ENCODE measurements around the gene LRRC10B.
"Not testable (repeated sequence)": the region's sequence is repeated elsewhere in the genome, so short reads cannot be mapped to it uniquely, and the experiment has no call there.

Gene LRRC10B

GRCh38 chr11:61476371-61476770, 32.2 kb upstream of the LRRC10B start:
- no peak for DNase-seq (ENCODE audit: low read depth in 1 of 2, low spot score in 1 of 2)
- no peak overlapping the region for H3K27ac ChIP-seq (replicated peaks)
- no peak overlapping the region for H3K4me3 ChIP-seq (replicated peaks; ENCODE audit: insufficient read depth, low read length)
- no peaks in the 10 kb centered on the region for H3K27me3 ChIP-seq (ENCODE audit: insufficient read depth, poor library complexity, severe bottlenecking)
- TF ChIP-seq POLR2AphosphoS5 (IDR thresholded peaks at IDR 0.05; ENCODE audit: low read depth) (no peak), SPI1 (IDR thresholded peaks at IDR 0.05; ENCODE audit: borderline replicate concordance, low read depth) (no peak), CTCF (IDR thresholded peaks at IDR 0.05; ENCODE audit: insufficient read depth, low read length) (no peak), GABPA (IDR thresholded peaks at IDR 0.05; ENCODE audit: low read depth) (no peak)
- TF ChIP-seq, protein P1, sequence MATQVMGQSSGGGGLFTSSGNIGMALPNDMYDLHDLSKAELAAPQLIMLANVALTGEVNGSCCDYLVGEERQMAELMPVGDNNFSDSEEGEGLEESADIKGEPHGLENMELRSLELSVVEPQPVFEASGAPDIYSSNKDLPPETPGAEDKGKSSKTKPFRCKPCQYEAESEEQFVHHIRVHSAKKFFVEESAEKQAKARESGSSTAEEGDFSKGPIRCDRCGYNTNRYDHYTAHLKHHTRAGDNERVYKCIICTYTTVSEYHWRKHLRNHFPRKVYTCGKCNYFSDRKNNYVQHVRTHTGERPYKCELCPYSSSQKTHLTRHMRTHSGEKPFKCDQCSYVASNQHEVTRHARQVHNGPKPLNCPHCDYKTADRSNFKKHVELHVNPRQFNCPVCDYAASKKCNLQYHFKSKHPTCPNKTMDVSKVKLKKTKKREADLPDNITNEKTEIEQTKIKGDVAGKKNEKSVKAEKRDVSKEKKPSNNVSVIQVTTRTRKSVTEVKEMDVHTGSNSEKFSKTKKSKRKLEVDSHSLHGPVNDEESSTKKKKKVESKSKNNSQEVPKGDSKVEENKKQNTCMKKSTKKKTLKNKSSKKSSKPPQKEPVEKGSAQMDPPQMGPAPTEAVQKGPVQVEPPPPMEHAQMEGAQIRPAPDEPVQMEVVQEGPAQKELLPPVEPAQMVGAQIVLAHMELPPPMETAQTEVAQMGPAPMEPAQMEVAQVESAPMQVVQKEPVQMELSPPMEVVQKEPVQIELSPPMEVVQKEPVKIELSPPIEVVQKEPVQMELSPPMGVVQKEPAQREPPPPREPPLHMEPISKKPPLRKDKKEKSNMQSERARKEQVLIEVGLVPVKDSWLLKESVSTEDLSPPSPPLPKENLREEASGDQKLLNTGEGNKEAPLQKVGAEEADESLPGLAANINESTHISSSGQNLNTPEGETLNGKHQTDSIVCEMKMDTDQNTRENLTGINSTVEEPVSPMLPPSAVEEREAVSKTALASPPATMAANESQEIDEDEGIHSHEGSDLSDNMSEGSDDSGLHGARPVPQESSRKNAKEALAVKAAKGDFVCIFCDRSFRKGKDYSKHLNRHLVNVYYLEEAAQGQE (IDR thresholded peaks at IDR 0.05; ENCODE audit: insufficient replicate concordance, low read depth) = no peak

DNA sequence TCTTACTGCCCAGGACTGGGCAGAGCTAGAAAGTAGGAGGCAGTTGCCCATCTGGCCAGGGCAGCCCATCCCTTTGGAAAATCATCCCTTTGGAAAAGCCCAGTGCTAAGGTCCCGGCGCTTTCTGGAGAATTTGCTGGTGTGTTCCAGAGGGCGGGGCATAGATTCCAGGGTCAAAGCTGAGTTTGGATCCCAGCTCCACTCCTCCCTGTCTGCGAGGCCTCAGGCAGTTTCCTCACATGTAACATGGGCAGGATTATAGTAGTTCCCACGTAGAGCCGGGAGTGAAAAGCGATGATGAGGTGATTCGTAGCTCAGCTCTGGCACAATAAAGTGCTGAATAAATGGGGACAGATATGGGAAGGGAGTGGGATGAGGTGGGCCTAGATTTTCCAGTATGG, 31.4 kb upstream of the LRRC10B start:
- no peak for DNase-seq (ENCODE audit: low read depth in 1 of 2, low spot score in 1 of 2)
- no peaks in the 10 kb centered on the region for H3K27me3 ChIP-seq (ENCODE audit: insufficient read depth, poor library complexity, severe bottlenecking)
- no peak overlapping the region for H3K27ac ChIP-seq (replicated peaks)
- no peak overlapping the region for H3K4me3 ChIP-seq (replicated peaks; ENCODE audit: insufficient read depth, low read length)
- TF ChIP-seq GABPA (IDR thresholded peaks at IDR 0.05; ENCODE audit: low read depth) (no peak), CTCF (IDR thresholded peaks at IDR 0.05; ENCODE audit: insufficient read depth, low read length) (no peak), POLR2AphosphoS5 (IDR thresholded peaks at IDR 0.05; ENCODE audit: low read depth) (no peak), SPI1 (IDR thresholded peaks at IDR 0.05; ENCODE audit: borderline replicate concordance, low read depth) (no peak)
- TF ChIP-seq, protein P1 (IDR thresholded peaks at IDR 0.05; ENCODE audit: insufficient replicate concordance, low read depth) = no peak

- peak; percentile 68 for TF ChIP-seq CTCF (IDR thresholded peaks at IDR 0.05; ENCODE audit: insufficient read depth, low read length)
- no peak for TF ChIP-seq POLR2AphosphoS5 (IDR thresholded peaks at IDR 0.05; ENCODE audit: low read depth)
- no peak for TF ChIP-seq GABPA (IDR thresholded peaks at IDR 0.05; ENCODE audit: low read depth)
- no peak for TF ChIP-seq SPI1 (IDR thresholded peaks at IDR 0.05; ENCODE audit: borderline replicate concordance, low read depth)
- TF ChIP-seq, protein P1 (IDR thresholded peaks at IDR 0.05; ENCODE audit: insufficient replicate concordance, low read depth) = no peak
- Histone ChIP-seq H3K4me3 (replicated peaks; ENCODE audit: insufficient read depth, low read length) (no peak overlapping the region), H3K27me3 (ENCODE audit: insufficient read depth, poor library complexity, severe bottlenecking) (no peaks in the 10 kb centered on the region), H3K27ac (replicated peaks) (no peak overlapping the region)
- DNase-seq (ENCODE audit: low read depth in 1 of 2, low spot score in 1 of 2) = peak in 1 of 2 experiments; percentile 11
Observed at GRCh38 chr11:61477727-61478148, 30.8 kb upstream of the LRRC10B start.

DNA sequence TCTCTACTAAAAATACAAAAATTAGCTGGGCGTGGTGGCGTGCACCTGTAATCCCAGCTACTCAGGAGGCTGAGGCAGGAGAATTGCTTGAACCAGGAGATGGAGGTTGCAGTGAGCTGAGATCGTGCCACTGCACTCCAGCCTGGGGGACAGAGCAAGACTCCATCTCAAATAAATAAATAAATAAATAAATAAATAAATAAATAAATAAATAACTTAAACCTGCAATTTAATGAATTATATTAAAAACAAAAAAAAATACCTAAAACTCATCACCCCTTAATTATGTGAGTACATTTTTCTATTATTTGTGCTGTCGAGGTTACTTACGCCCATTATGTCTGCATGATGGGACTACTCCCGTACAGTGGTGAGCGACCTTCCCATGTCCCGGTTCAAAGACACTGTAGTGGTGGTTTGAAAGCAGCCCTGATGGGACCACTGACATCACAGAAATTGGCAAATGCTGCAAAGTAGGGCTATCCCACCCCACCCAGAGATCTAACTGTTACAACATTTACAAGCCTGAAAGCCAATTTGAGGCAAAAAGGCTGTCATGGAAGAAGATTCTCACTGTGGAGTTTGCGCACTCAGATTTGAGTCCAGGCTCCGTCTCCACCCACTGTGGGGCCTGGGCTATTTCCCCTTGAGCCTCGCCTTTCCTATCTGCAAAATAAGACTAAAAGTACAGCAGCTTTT, 29.0 kb upstream of the LRRC10B start:
- DNase-seq (ENCODE audit: low read depth in 1 of 2, low spot score in 1 of 2); H3K27me3 ChIP-seq (ENCODE audit: insufficient read depth, poor library complexity, severe bottlenecking); H3K27ac ChIP-seq (replicated peaks); H3K4me3 ChIP-seq (replicated peaks; ENCODE audit: insufficient read depth, low read length): not testable (repeated sequence)
